Measurements from ENCODE around the gene SLC25A21. TPM values are rescaled to one million over a fixed set of nuclear protein-coding genes. Genes with fewer than 3 reads are reported as not detected.
A peak's percentile ranks its signal among the peaks of the same experiment; 100 is the strongest.

The SLC25A21 gene
- total and polyA plus RNA-seq, 4 donors, result 0.65 to 1.4 (median 1.3) TPM; not detected in 1

DNA sequence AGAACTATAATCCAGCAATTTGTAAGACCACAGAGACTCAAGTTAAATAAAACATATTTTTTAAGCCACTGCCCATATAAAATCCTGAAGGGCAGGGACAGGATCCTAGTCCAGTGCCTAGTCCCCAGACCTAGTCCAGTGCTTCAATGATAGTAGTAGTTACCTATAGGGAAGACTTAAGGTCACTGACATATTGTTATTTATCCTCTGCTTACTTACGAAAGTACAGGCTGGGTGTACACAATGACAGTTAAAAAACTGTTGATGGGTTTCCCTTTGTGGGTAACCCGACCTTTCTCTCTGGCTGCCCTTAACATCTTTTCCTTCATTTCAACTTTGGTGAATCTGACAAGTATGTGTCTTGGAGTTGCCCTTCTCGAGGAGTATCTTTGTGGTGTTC is 192.5 kb downstream of the SLC25A21 start:
- intact Hi-C loops (cut with DNase I), result loop anchor here in 1 of 2 donors (10.0 kb wide), 1 partner anchor 145 kb away; no protein-coding TSS in a partner anchor
- ATAC-seq (ENCODE audit: low FRiP score), result no peak
- DNase-seq, result no peak
- Histone ChIP-seq H3K36me3 (ENCODE audit: control insufficient read depth in 1 of 2, insufficient read depth in 2 of 2, low read length in 1 of 2) (no peaks in the 10 kb centered on the region), H3K9me3 (ENCODE audit: control insufficient read depth, low read length) (no peaks in the 10 kb centered on the region), H3K27me3 (ENCODE audit: control insufficient read depth in 1 of 2, insufficient read depth in 2 of 2, low read length in 1 of 2) (no peaks in the 10 kb centered on the region), H3K4me3 (ENCODE audit: low read length in 2 of 2) (no peak overlapping the region), H3K4me1 (ENCODE audit: control insufficient read depth in 1 of 2, insufficient read depth in 2 of 2, low read length in 2 of 2) (peaks cover 0 to 3% of the 10 kb centered on the region in 2 donors), H3K27ac (ENCODE audit: low read depth in 1 of 2, low read length in 2 of 2) (no peak overlapping the region)
- WGBS, 2 donors, result 76 to 86% methylated on average over 3 of the region's 3 CpGs

DNA sequence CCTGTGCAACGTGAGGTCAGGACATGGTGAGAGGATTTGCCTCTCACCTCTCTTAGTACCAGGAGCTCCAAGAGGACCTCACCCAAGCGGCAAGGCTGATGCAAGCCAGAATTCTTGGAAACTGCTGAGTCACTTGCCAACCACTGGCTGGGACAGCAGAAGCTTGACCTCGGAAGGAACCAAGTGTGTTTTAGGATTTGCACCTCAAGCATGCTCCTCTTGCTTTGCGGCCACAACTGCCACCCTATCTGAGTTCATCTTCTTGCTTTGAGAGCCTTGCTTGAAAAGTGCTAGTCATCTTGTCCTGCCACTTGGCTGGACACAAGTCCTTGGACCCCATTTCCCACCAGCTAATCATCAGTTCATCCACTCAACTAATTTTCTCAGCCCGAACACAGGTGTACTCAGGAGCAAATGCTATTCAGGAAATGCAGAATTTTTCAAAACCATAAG is 195.8 kb downstream of the SLC25A21 start:
- H3K4me1 ChIP-seq (ENCODE audit: control insufficient read depth in 1 of 2, insufficient read depth in 2 of 2, low read length in 2 of 2), result peaks cover 3 to 7% of the 10 kb centered on the region in 2 donors
- intact Hi-C loops (cut with DNase I), result loop anchor here in 1 of 2 donors (10.0 kb wide), 1 partner anchor 148 kb away; no protein-coding TSS in a partner anchor
- ATAC-seq (ENCODE audit: low FRiP score), result no peak

DNA sequence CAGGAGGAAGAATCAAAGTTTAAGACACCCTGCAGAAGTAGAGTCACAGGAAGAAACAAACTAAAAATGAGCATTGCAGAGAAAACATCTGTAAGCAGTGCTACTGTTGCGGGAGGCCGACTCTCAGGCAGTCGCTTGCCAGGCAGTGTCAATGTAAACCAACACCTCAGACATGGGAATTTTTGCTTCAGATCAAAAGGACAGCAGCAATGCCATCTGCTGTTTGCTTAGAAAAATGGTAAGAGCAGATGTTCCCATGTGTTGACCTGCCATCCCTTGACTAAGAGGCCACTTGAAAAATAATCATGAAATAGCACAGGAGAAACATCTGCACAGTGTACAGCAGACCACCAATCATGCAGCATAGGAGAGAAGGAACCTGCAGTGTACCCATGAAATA is 196.6 kb downstream of the SLC25A21 start:
- H3K4me3 ChIP-seq (ENCODE audit: low read length in 2 of 2), result no peak overlapping the region
- no peaks in the 10 kb centered on the region for H3K9me3 ChIP-seq (ENCODE audit: control insufficient read depth, low read length)
- no peak for ATAC-seq (ENCODE audit: low FRiP score)
- peaks cover 3 to 7% of the 10 kb centered on the region in 2 donors for H3K4me1 ChIP-seq (ENCODE audit: control insufficient read depth in 1 of 2, insufficient read depth in 2 of 2, low read length in 2 of 2)
- H3K36me3 ChIP-seq (ENCODE audit: control insufficient read depth in 1 of 2, insufficient read depth in 2 of 2, low read length in 1 of 2), result no peaks in the 10 kb centered on the region
- 91 to 93% methylated on average over 3 of the region's 3 CpGs for WGBS, 2 donors
- intact Hi-C loops (cut with DNase I), result loop anchor here in 1 of 2 donors (10.0 kb wide), 1 partner anchor 149 kb away; no protein-coding TSS in a partner anchor
- no peak for DNase-seq
- H3K27ac ChIP-seq (ENCODE audit: low read depth in 1 of 2, low read length in 2 of 2), result no peak overlapping the region
- no peaks in the 10 kb centered on the region for H3K27me3 ChIP-seq (ENCODE audit: control insufficient read depth in 1 of 2, insufficient read depth in 2 of 2, low read length in 1 of 2)

More for the DNA sequence above, 195.8 kb downstream of the SLC25A21 start:
- H3K9me3 ChIP-seq (ENCODE audit: control insufficient read depth, low read length), result no peaks in the 10 kb centered on the region
- H3K36me3 ChIP-seq (ENCODE audit: control insufficient read depth in 1 of 2, insufficient read depth in 2 of 2, low read length in 1 of 2), result no peaks in the 10 kb centered on the region
- no peak overlapping the region for H3K27ac ChIP-seq (ENCODE audit: low read depth in 1 of 2, low read length in 2 of 2)
- H3K4me3 ChIP-seq (ENCODE audit: low read length in 2 of 2), result no peak overlapping the region
- no peaks in the 10 kb centered on the region for H3K27me3 ChIP-seq (ENCODE audit: control insufficient read depth in 1 of 2, insufficient read depth in 2 of 2, low read length in 1 of 2)
- DNase-seq, result peak; percentile 50 to 53
- 67 to 70% methylated on average over 5 of the region's 5 CpGs for WGBS, 2 donors

DNA sequence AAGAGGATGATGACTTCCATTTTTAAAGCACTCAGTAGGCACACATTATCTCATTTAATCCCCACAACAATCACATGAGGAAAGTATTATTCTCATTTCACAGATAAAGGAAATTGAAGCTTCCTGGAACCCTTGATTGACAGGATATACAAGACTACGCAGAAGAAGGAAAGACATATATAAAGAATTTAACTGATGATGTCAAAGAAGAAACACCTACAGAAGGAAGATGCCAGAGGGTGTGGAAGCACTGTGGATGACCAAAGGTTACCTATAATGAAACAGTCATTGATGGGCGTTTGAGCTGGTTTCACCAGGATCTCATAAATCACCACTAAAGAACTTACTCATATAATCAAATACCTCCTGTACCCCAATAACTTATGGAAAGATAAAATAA is 197.4 kb downstream of the SLC25A21 start:
- no peak overlapping the region for H3K27ac ChIP-seq (ENCODE audit: low read depth in 1 of 2, low read length in 2 of 2)
- no peak overlapping the region for H3K4me3 ChIP-seq (ENCODE audit: low read length in 2 of 2)
- no peaks in the 10 kb centered on the region for H3K27me3 ChIP-seq (ENCODE audit: control insufficient read depth in 1 of 2, insufficient read depth in 2 of 2, low read length in 1 of 2)
- intact Hi-C loops (cut with DNase I), result loop anchor here in 1 of 2 donors (5.0 to 10.0 kb wide), 2 partner anchors 62 to 150 kb away; no protein-coding TSS in a partner anchor
- DNase-seq, result no peak
- WGBS, 2 donors, result 96 to 98% methylated on average over 2 of the region's 2 CpGs
- no peak for ATAC-seq (ENCODE audit: low FRiP score)
- no peaks in the 10 kb centered on the region for H3K9me3 ChIP-seq (ENCODE audit: control insufficient read depth, low read length)
- peaks cover 3 to 7% of the 10 kb centered on the region in 2 donors for H3K4me1 ChIP-seq (ENCODE audit: control insufficient read depth in 1 of 2, insufficient read depth in 2 of 2, low read length in 2 of 2)
- no peaks in the 10 kb centered on the region for H3K36me3 ChIP-seq (ENCODE audit: control insufficient read depth in 1 of 2, insufficient read depth in 2 of 2, low read length in 1 of 2)

DNA sequence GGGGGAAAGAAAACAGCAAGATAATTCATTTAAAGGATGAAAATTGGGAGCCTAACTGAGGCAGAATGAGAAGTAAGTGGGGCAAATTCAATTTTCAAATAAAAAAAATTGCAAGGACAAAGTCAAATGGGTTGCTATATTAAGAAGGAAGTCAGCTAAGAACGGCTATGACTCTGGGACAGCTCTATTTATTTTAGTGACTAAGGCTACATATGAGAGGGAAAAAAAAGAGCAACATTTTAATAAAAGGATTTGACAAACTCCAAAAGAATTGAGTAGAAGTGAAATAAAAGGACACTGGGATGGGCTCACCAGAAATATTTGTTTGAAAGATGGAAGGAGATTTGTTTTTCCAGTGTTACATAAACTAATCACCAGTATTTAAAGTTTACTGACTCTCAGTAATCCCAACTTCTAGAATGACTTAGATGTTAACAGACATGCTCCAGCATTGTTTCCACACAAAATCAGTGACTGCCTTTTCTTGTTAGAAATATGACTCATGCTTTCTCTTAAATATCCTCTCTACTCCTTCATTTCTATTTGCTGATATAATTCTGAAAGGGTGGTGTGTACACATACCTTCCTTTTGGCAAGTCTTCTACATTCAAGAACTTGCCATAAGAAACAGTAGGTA is 198.5 kb downstream of the SLC25A21 start:
- Histone ChIP-seq H3K27me3 (ENCODE audit: control insufficient read depth in 1 of 2, insufficient read depth in 2 of 2, low read length in 1 of 2) (no peaks in the 10 kb centered on the region), H3K36me3 (ENCODE audit: control insufficient read depth in 1 of 2, insufficient read depth in 2 of 2, low read length in 1 of 2) (no peaks in the 10 kb centered on the region), H3K9me3 (ENCODE audit: control insufficient read depth, low read length) (no peaks in the 10 kb centered on the region), H3K27ac (ENCODE audit: low read depth in 1 of 2, low read length in 2 of 2) (peak overlapping the region in 1 of 2 donors; percentile 67), H3K4me3 (ENCODE audit: low read length in 2 of 2) (no peak overlapping the region), H3K4me1 (ENCODE audit: control insufficient read depth in 1 of 2, insufficient read depth in 2 of 2, low read length in 2 of 2) (peaks cover 3 to 7% of the 10 kb centered on the region in 2 donors)
- intact Hi-C loops (cut with DNase I), result loop anchor here in 1 of 2 donors (5.0 to 10.0 kb wide), 2 partner anchors 63 to 151 kb away; no protein-coding TSS in a partner anchor
- no peak for DNase-seq
- WGBS, 2 donors, result 3 to 7% methylated on average over 1 of the region's 1 CpG
- no peak for ATAC-seq (ENCODE audit: low FRiP score)

DNA sequence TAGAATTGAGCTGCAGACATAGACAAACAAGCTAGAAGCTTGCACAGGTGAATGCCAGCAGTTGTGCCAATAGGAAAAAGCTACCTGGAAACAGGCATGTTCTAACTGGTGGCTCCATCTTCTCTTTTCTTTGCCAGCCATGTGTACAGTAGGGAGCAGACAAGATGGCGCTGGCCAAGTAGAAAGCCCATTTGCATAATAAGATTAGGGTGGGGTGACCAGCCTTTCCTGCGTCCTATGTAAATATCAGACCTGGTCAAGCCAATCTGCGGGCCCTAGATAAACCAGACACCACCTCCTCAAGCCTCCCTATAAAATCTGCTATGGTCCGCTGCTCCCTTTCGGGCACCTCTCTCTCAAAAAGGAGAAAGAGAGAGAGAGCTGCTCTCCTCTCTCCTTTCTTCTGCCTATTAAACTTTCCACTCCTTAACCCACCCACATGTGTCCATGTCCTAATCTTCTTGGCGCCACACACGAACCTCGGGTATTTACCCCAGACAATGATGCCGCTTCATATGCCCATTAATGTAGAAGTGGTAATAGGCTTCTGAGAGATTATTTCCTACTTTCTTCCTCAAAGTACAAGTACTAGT is 201.0 kb downstream of the SLC25A21 start:
- Histone ChIP-seq H3K9me3 (ENCODE audit: control insufficient read depth, low read length) (no peaks in the 10 kb centered on the region), H3K36me3 (ENCODE audit: control insufficient read depth in 1 of 2, insufficient read depth in 2 of 2, low read length in 1 of 2) (no peaks in the 10 kb centered on the region), H3K27ac (ENCODE audit: low read depth in 1 of 2, low read length in 2 of 2) (no peak overlapping the region), H3K27me3 (ENCODE audit: control insufficient read depth in 1 of 2, insufficient read depth in 2 of 2, low read length in 1 of 2) (no peaks in the 10 kb centered on the region), H3K4me1 (ENCODE audit: control insufficient read depth in 1 of 2, insufficient read depth in 2 of 2, low read length in 2 of 2) (peaks cover 0 to 7% of the 10 kb centered on the region in 2 donors), H3K4me3 (ENCODE audit: low read length in 2 of 2) (no peak overlapping the region)
- ATAC-seq (ENCODE audit: low FRiP score) (no peak), DNase-seq (no peak)
- WGBS, 2 donors, result 96% methylated on average over 9 of the region's 9 CpGs
- intact Hi-C loops (cut with DNase I), result loop anchor here in 1 of 2 donors (5.0 to 10.0 kb wide), 2 partner anchors 66 to 153 kb away; no protein-coding TSS in a partner anchor

DNA sequence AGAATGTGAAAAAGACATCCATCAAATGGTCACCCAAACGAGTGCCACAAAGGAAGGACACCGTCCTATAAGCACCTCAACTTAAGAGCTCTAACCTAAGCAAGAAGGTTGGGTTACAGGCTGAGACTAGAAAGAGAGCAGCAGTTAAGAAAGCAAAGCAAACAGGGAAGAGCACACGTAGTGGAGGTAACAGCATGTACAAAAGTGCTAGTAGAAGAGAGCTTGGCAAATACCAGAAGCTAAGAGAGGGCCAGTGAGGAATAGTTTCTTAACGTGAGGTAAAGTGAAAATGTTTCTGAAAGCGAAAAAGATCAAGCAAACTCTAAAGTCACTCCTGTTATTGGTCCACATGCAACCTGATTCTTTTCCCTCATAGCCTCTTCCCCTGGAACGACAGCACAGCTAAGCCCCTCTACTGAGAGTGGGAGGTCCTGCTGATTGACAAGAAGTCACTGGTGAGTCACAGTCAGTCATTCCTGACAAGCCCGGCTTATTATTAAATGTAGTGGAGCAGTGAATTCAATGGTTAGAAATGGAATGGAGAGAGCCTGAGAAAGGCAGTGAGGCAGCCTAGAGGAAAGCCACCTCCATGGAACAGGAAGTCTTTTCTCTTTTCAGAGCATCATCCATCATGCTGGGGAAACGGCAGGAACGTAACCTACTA is 204.4 kb downstream of the SLC25A21 start:
- H3K4me3 ChIP-seq (ENCODE audit: low read length in 2 of 2), result no peak overlapping the region
- DNase-seq, result no peak
- WGBS, 2 donors, result 40 to 53% methylated on average over 9 of the region's 9 CpGs
- no peak overlapping the region for H3K27ac ChIP-seq (ENCODE audit: low read depth in 1 of 2, low read length in 2 of 2)
- intact Hi-C loops (cut with DNase I), result no loop called here
- H3K36me3 ChIP-seq (ENCODE audit: control insufficient read depth in 1 of 2, insufficient read depth in 2 of 2, low read length in 1 of 2), result no peaks in the 10 kb centered on the region
- no peaks in the 10 kb centered on the region for H3K4me1 ChIP-seq (ENCODE audit: control insufficient read depth in 1 of 2, insufficient read depth in 2 of 2, low read length in 2 of 2)
- H3K9me3 ChIP-seq (ENCODE audit: control insufficient read depth, low read length), result no peaks in the 10 kb centered on the region
- no peaks in the 10 kb centered on the region for H3K27me3 ChIP-seq (ENCODE audit: control insufficient read depth in 1 of 2, insufficient read depth in 2 of 2, low read length in 1 of 2)
- ATAC-seq (ENCODE audit: low FRiP score), result no peak

DNA sequence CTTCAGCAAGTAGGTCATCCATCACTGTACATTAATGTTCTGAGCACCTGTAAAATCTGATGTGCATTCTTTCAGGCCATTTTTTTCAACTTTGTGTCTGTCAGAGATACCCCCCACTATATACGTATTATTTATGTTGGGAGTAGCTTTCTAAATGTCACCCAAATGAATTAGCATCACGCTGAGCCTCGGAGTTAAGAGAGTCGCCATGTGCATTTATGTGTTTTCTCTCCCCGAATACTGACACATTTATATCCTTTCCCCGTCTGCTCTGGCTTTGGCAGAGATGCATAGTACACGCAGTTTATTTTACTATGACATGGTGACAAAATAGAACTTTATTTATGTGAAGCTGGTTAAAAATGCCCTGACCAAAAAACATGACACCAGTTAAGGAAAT is 216.4 kb downstream of the SLC25A21 start:
- intact Hi-C loops (cut with DNase I), result no loop called here
- 61 to 73% methylated on average over 7 of the region's 7 CpGs for WGBS, 2 donors
- ATAC-seq (ENCODE audit: low FRiP score), result no peak

More for the DNA sequence above, 216.4 kb downstream of the SLC25A21 start:
- Histone ChIP-seq H3K36me3 (ENCODE audit: control insufficient read depth in 1 of 2, insufficient read depth in 2 of 2, low read length in 1 of 2) (no peaks in the 10 kb centered on the region), H3K4me3 (ENCODE audit: low read length in 2 of 2) (no peak overlapping the region), H3K9me3 (ENCODE audit: control insufficient read depth, low read length) (peaks cover 2% of the 10 kb centered on the region), H3K27ac (ENCODE audit: low read depth in 1 of 2, low read length in 2 of 2) (no peak overlapping the region), H3K27me3 (ENCODE audit: control insufficient read depth in 1 of 2, insufficient read depth in 2 of 2, low read length in 1 of 2) (no peaks in the 10 kb centered on the region), H3K4me1 (ENCODE audit: control insufficient read depth in 1 of 2, insufficient read depth in 2 of 2, low read length in 2 of 2) (no peaks in the 10 kb centered on the region)
- DNase-seq, result no peak

Data from aorta (tissue), 5 donors.